GM21360 (cell line): ENCODE results near the gene MAGEA2.
"Not testable (repeated sequence)": the region's sequence is repeated elsewhere in the genome, so short reads cannot be mapped to it uniquely, and the experiment has no call there.

Source experiments
- ATAC-seq: cut with Tn5 transposase; IDR thresholded peaks from one replicate; pipeline ENCODE4 v1.9.1; 2021; ENCODE audit warnings: mild to moderate bottlenecking, moderate library complexity; ENCODE audit not compliant: unreplicated experiment

MAGEA2 gene

DNA sequence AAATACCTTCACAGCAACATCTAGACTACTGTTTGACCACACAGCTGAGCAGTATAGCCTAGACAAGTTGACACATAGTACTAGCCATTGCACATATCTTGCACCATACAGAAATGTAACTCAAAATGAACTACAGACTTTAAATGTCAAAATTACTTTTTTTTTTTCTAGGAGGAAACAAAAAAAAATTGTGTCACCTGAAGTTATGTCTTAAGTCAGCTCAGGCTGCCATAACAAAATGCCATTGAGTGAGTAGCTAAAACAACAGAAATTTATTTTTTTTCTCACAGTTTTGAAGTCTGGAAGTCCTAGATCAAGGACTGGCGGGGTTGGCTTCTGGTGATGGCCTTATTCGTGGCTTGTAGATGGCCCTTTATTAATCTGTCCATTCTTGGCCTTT is 44.5 kb downstream of the MAGEA2 start, which contains the start of gene CSAG2:
Gene CSAG2, minus strand, starts transcription at position 101 of the 400 bp plus-strand sequence. CDS start 161 bp downstream, outside the sequence.
- not testable (repeated sequence) for ATAC-seq

GRCh38 chrX:152706500-152706899 is 47.1 kb downstream of the MAGEA2 start:
- not testable (repeated sequence) for ATAC-seq

- not testable (repeated sequence) for ATAC-seq
These were observed 53.3 kb downstream of the MAGEA2 start for GRCh38 chrX:152700390-152700789.
